GM12878 (cell line): Measurements from ENCODE around the gene CFAP141. TPM values are rescaled to one million over a fixed set of nuclear protein-coding genes. Genes with fewer than 3 reads are reported as not detected.

Source experiments
- STAT3 ChIP-seq: IDR thresholded peaks from 2 replicates; pipeline ENCODE4 v1.6.1; 2011; ENCODE audit warnings: low read depth, low read length, improper control_type of control experiment
- microRNA counts: library from miRNA; unstranded; fragments of <30 nt; microRNA quantifications from one replicate; lab custom pipeline; 2016
- microRNA-seq: library from miRNA; unstranded; fragments of <30 nt; microRNA quantifications from one replicate; pipeline ENCODE4, GENCODE V29; 2018
- polyA plus RNA-seq, 11 experiments: library from polyadenylated mRNA; depleted of rRNA in 4 of 11; unstranded in 6 of 11; stranded (reverse) in 5 of 11; fragments of >200 nt; fragmentation: Nextera tagmentation in 4 of 11; fragmentation: Illumina TruSeq in 1 of 11; extraction: Ambion mirVana in 4 of 11; extraction: Trizol in 1 of 11; gene quantifications; 1 replicate in 1 of 11; 2 replicates in 10 of 11; pipeline versions ENCODE4 v1.2.1 to v1.2.3, GENCODE V29; 2011 to 2016; ENCODE audit warnings: inconsistent platforms in 2 of 11, missing spikeins in 2 of 11, low read depth in 1 of 11
- small RNA-seq: library from RNA; depleted of rRNA; stranded (forward); fragments of <200 nt; gene quantifications from one replicate; pipeline ENCODE3, GENCODE V24; 2014
- total RNA-seq, 4 experiments: library from RNA; depleted of rRNA in 3 of 4; stranded (reverse); fragments of >200 nt in 3 of 4; fragmentation: Illumina TruSeq in 1 of 4; extraction: Trizol in 1 of 4; gene quantifications; 2 replicates each; pipeline versions ENCODE4 v1.2.1 to v1.2.3, GENCODE V29; 2013 to 2021

CFAP141 gene
- total and polyA plus RNA-seq, 10 of the 15 experiments (the other 5 are each of a cell fraction or from before 2014, with no cell fraction given): not detected

GRCh38 chr1:154151311-154151710, 54.8 kb downstream of the CFAP141 start (continued):
- no peak for TF ChIP-seq STAT3
- TF ChIP-seq, all 136 proteins: peak for 0

MicroRNA genes within 50 kb of the gene (microRNA counts, 767-probe panel; counts per million panel counts)
- microRNA hsa-miR-190b (lab: Ali Mortazavi, UCI): 55.3 counts per million

Small RNA genes within 50 kb of the gene (microRNA-seq; reads per million reads assigned to microRNA genes)
- 33.1 reads per million, percentile 63 among the genes with 10 or more reads in this experiment for gene MIR190B

Small RNA genes within 50 kb of the gene (small RNA-seq; reads per million reads assigned to genes)
- gene MIR190B: 0.62 reads per million, percentile 15 among the genes with 10 or more reads in this experiment

Other genes starting within 250 kb of the CFAP141 start
Only the 7 nearest of the 13 such genes appear.
- under 0.01 TPM in 1 of 2 replicates, not detected in the other for gene NUP210L, start 51.3 kb downstream of the CFAP141 start, total RNA-seq (2014; rRNA removed)
- gene NUP210L, start 51.3 kb downstream of the CFAP141 start, total RNA-seq (2014; rRNA removed; fragmentation: Illumina TruSeq; extraction: Trizol): not detected in 2 replicates
- not detected in 2 replicates for gene NUP210L, start 51.3 kb downstream of the CFAP141 start, total RNA-seq (2021)
- 0.03 TPM in 1 of 2 replicates, not detected in the other for gene NUP210L, start 51.3 kb downstream of the CFAP141 start, polyA plus RNA-seq (2011; rRNA removed)
- gene NUP210L, start 51.3 kb downstream of the CFAP141 start, polyA plus RNA-seq (2014; fragmentation: Illumina TruSeq; extraction: Trizol): 0.04 TPM in 1 of 2 replicates, not detected in the other
- gene NUP210L, start 51.3 kb downstream of the CFAP141 start, polyA plus RNA-seq (2014; fragmentation: Nextera tagmentation; extraction: Ambion mirVana): not detected
- not detected in 2 replicates for gene NUP210L, start 51.3 kb downstream of the CFAP141 start, polyA plus RNA-seq (2014; rRNA removed)
- gene NUP210L, start 51.3 kb downstream of the CFAP141 start, polyA plus RNA-seq (2016; fragmentation: Nextera tagmentation; extraction: Ambion mirVana): under 1 TPM; 0.07 to 0.08 TPM
- gene TPM3, start 14.2 kb downstream of the CFAP141 start, total RNA-seq (2014; rRNA removed): 405 and 502 TPM in 2 replicates
- gene TPM3, start 14.2 kb downstream of the CFAP141 start, total RNA-seq (2014; rRNA removed; fragmentation: Illumina TruSeq; extraction: Trizol): 411 and 420 TPM in 2 replicates
- 545 and 553 TPM in 2 replicates for gene TPM3, start 14.2 kb downstream of the CFAP141 start, total RNA-seq (2021)
- gene TPM3, start 14.2 kb downstream of the CFAP141 start, polyA plus RNA-seq (2011; rRNA removed): 656 and 917 TPM in 2 replicates
- gene TPM3, start 14.2 kb downstream of the CFAP141 start, polyA plus RNA-seq (2014; fragmentation: Illumina TruSeq; extraction: Trizol): 597 and 607 TPM in 2 replicates
- 100 to 1,000 TPM; 270 to 321 TPM for gene TPM3, start 14.2 kb downstream of the CFAP141 start, polyA plus RNA-seq (2014; fragmentation: Nextera tagmentation; extraction: Ambion mirVana)
- 414 and 456 TPM in 2 replicates for gene TPM3, start 14.2 kb downstream of the CFAP141 start, polyA plus RNA-seq (2014; rRNA removed)
- 100 to 1,000 TPM; 732 to 759 TPM for gene TPM3, start 14.2 kb downstream of the CFAP141 start, polyA plus RNA-seq (2016; fragmentation: Nextera tagmentation; extraction: Ambion mirVana)
- gene UBAP2L, start 14.6 kb upstream of the CFAP141 start, total RNA-seq (2014; rRNA removed): 56.6 and 58.7 TPM in 2 replicates
- gene UBAP2L, start 14.6 kb upstream of the CFAP141 start, total RNA-seq (2014; rRNA removed; fragmentation: Illumina TruSeq; extraction: Trizol): 69.6 and 75.8 TPM in 2 replicates
- gene UBAP2L, start 14.6 kb upstream of the CFAP141 start, total RNA-seq (2021): 163 and 171 TPM in 2 replicates
- 86.2 and 185 TPM in 2 replicates for gene UBAP2L, start 14.6 kb upstream of the CFAP141 start, polyA plus RNA-seq (2011; rRNA removed)
- 164 and 180 TPM in 2 replicates for gene UBAP2L, start 14.6 kb upstream of the CFAP141 start, polyA plus RNA-seq (2014; fragmentation: Illumina TruSeq; extraction: Trizol)
- 10 to 100 TPM; 49.9 to 53.3 TPM for gene UBAP2L, start 14.6 kb upstream of the CFAP141 start, polyA plus RNA-seq (2014; fragmentation: Nextera tagmentation; extraction: Ambion mirVana)
- 140 and 151 TPM in 2 replicates for gene UBAP2L, start 14.6 kb upstream of the CFAP141 start, polyA plus RNA-seq (2014; rRNA removed)
- 100 to 1,000 TPM; 181 to 198 TPM for gene UBAP2L, start 14.6 kb upstream of the CFAP141 start, polyA plus RNA-seq (2016; fragmentation: Nextera tagmentation; extraction: Ambion mirVana)
- gene HAX1, start 66.3 kb upstream of the CFAP141 start, total RNA-seq (2014; rRNA removed): 145 and 146 TPM in 2 replicates
- gene HAX1, start 66.3 kb upstream of the CFAP141 start, total RNA-seq (2014; rRNA removed; fragmentation: Illumina TruSeq; extraction: Trizol): 141 and 145 TPM in 2 replicates
- gene HAX1, start 66.3 kb upstream of the CFAP141 start, total RNA-seq (2021): 95.3 and 99.4 TPM in 2 replicates
- 100 and 142 TPM in 2 replicates for gene HAX1, start 66.3 kb upstream of the CFAP141 start, polyA plus RNA-seq (2011; rRNA removed)
- 145 and 177 TPM in 2 replicates for gene HAX1, start 66.3 kb upstream of the CFAP141 start, polyA plus RNA-seq (2014; fragmentation: Illumina TruSeq; extraction: Trizol)
- 100 to 1,000 TPM; 249 to 288 TPM for gene HAX1, start 66.3 kb upstream of the CFAP141 start, polyA plus RNA-seq (2014; fragmentation: Nextera tagmentation; extraction: Ambion mirVana)
- 148 and 149 TPM in 2 replicates for gene HAX1, start 66.3 kb upstream of the CFAP141 start, polyA plus RNA-seq (2014; rRNA removed)
- 100 to 1,000 TPM; 160 to 169 TPM for gene HAX1, start 66.3 kb upstream of the CFAP141 start, polyA plus RNA-seq (2016; fragmentation: Nextera tagmentation; extraction: Ambion mirVana)
- not detected in 2 replicates for gene AQP10, start 114.8 kb upstream of the CFAP141 start, total RNA-seq (2014; rRNA removed)
- gene AQP10, start 114.8 kb upstream of the CFAP141 start, total RNA-seq (2014; rRNA removed; fragmentation: Illumina TruSeq; extraction: Trizol): not detected in 2 replicates
- gene AQP10, start 114.8 kb upstream of the CFAP141 start, total RNA-seq (2021): not detected in 2 replicates
- gene AQP10, start 114.8 kb upstream of the CFAP141 start, polyA plus RNA-seq (2011; rRNA removed): not detected in 2 replicates
- not detected in 2 replicates for gene AQP10, start 114.8 kb upstream of the CFAP141 start, polyA plus RNA-seq (2014; fragmentation: Illumina TruSeq; extraction: Trizol)
- not detected for gene AQP10, start 114.8 kb upstream of the CFAP141 start, polyA plus RNA-seq (2014; fragmentation: Nextera tagmentation; extraction: Ambion mirVana)
- gene AQP10, start 114.8 kb upstream of the CFAP141 start, polyA plus RNA-seq (2014; rRNA removed): not detected in 2 replicates
- not detected for gene AQP10, start 114.8 kb upstream of the CFAP141 start, polyA plus RNA-seq (2016; fragmentation: Nextera tagmentation; extraction: Ambion mirVana)
- 51.1 and 61.8 TPM in 2 replicates for gene ATP8B2, start 119.2 kb upstream of the CFAP141 start, total RNA-seq (2014; rRNA removed)
- gene ATP8B2, start 119.2 kb upstream of the CFAP141 start, total RNA-seq (2014; rRNA removed; fragmentation: Illumina TruSeq; extraction: Trizol): 20.1 and 21.2 TPM in 2 replicates
- gene ATP8B2, start 119.2 kb upstream of the CFAP141 start, total RNA-seq (2021): 37.1 and 39.7 TPM in 2 replicates
- 4.5 and 6.1 TPM in 2 replicates for gene ATP8B2, start 119.2 kb upstream of the CFAP141 start, polyA plus RNA-seq (2011; rRNA removed)
- gene ATP8B2, start 119.2 kb upstream of the CFAP141 start, polyA plus RNA-seq (2014; fragmentation: Illumina TruSeq; extraction: Trizol): 15.2 and 20.2 TPM in 2 replicates
- gene ATP8B2, start 119.2 kb upstream of the CFAP141 start, polyA plus RNA-seq (2014; fragmentation: Nextera tagmentation; extraction: Ambion mirVana): under 1 TPM; 0.44 to 0.82 TPM
- gene ATP8B2, start 119.2 kb upstream of the CFAP141 start, polyA plus RNA-seq (2014; rRNA removed): 38.8 and 51.7 TPM in 2 replicates
- 1 to 10 TPM; 7.8 to 9.7 TPM for gene ATP8B2, start 119.2 kb upstream of the CFAP141 start, polyA plus RNA-seq (2016; fragmentation: Nextera tagmentation; extraction: Ambion mirVana)
- gene IL6R, start 199.0 kb upstream of the CFAP141 start, total RNA-seq (2014; rRNA removed): 29.3 and 31.9 TPM in 2 replicates
- gene IL6R, start 199.0 kb upstream of the CFAP141 start, total RNA-seq (2014; rRNA removed; fragmentation: Illumina TruSeq; extraction: Trizol): 17.4 and 18.2 TPM in 2 replicates
- gene IL6R, start 199.0 kb upstream of the CFAP141 start, total RNA-seq (2021): 37.7 and 43.4 TPM in 2 replicates
- gene IL6R, start 199.0 kb upstream of the CFAP141 start, polyA plus RNA-seq (2011; rRNA removed): 4.0 and 6.1 TPM in 2 replicates
- 21.7 and 23.9 TPM in 2 replicates for gene IL6R, start 199.0 kb upstream of the CFAP141 start, polyA plus RNA-seq (2014; fragmentation: Illumina TruSeq; extraction: Trizol)
- 1 to 10 TPM; 1.9 to 3.9 TPM for gene IL6R, start 199.0 kb upstream of the CFAP141 start, polyA plus RNA-seq (2014; fragmentation: Nextera tagmentation; extraction: Ambion mirVana)
- gene IL6R, start 199.0 kb upstream of the CFAP141 start, polyA plus RNA-seq (2014; rRNA removed): 34.0 and 45.3 TPM in 2 replicates
- gene IL6R, start 199.0 kb upstream of the CFAP141 start, polyA plus RNA-seq (2016; fragmentation: Nextera tagmentation; extraction: Ambion mirVana): 10 to 100 TPM; 16.5 to 16.8 TPM